Endometrial microvascular endothelial cells (primary cell): ENCODE results near the gene MED27. TPM values are rescaled to one million over a fixed set of nuclear protein-coding genes. Genes with fewer than 3 reads are reported as not detected.
"Not testable (repeated sequence)": the region's sequence is repeated elsewhere in the genome, so short reads cannot be mapped to it uniquely, and the experiment has no call there.

ENCODE experiments used
- in situ Hi-C: cut with HindIII; loops from 2 replicates; pipeline ENCODE4 v1.10.0; 2017; ENCODE audit warnings: low sequenced_read_pairs, low pct_unique_long_range_greater_than_20kb; ENCODE audit errors: inconsistent ontology term
- total RNA-seq: library from RNA; depleted of rRNA; stranded (reverse); fragments of >200 nt; gene quantifications from one replicate; pipeline ENCODE4 v1.2.3, GENCODE V29; 2015; ENCODE audit errors: inconsistent ontology term

Gene MED27
- total RNA-seq, 1 donor from 2014 or later: 47.5 TPM

DNA sequence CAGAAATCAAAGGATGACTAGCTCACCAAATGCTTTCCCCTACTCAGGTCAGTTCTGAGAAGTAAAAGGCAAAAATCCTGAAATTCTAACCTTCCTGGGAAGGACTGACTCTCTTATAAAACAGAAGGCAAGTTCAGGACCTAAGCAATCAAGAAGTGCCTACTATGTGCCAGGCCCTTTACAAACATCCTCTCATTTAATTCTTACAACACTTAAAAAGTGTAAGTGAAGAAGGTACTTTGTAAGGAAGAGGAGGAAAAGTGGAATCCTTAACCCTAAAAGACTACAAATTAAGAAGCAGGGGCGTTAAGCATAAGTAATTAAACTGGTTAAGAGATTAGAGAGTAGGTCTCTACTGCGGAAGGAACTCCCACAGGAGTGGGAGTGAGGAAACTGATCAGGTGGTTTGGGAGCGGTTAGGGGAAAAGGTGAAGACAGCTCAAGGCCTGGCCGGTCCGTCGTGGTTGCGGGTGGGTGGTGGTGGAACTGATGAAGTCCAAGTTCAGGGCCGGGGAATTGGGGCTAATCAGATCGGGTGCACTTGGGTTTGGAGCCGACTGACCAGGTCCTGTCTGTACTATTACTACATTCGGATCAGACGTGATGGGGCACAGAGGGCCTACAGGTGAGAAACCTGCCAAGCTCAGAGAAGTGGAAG, 839 bp downstream of the MED27 start:
- in situ Hi-C loops: no loop called here

DNA sequence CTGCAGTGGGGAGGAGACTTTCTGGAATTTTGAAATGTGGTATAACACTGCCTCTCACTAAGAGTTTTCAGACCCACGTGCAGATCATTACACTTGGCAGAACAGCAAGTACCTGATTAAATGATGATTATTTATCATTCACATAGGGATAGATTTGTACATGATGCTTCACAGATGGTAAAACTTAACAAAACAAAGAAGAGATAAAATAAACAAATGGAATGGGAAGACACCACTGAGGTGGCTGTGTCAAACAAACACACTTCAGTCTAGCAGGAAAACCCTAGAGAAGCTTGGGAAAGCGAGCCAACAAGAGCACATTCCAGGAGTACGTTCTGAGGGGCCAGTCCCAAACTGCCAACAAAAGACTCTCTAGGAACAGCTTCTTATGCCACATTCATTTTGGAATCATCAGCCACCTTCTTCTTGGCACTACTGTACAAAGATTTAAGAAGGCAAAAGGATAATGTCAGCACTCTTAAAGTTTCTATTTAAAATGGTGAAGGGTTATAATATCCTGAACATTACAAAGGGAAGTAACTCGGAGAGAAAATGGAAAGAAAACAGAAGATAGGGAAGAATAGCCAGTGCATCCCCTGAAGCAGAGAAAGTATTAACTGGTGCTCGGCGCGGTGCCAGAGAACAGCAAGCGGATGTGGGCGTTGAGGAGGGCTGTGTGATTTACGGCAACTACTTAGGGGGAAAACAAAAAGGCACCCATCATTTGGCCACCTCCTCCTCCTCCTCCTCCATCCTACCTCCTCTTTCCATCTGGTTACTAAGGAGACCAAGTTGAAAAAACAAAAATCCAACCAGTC, 1.6 kb downstream of the MED27 start:
- in situ Hi-C loops: no loop called here

DNA sequence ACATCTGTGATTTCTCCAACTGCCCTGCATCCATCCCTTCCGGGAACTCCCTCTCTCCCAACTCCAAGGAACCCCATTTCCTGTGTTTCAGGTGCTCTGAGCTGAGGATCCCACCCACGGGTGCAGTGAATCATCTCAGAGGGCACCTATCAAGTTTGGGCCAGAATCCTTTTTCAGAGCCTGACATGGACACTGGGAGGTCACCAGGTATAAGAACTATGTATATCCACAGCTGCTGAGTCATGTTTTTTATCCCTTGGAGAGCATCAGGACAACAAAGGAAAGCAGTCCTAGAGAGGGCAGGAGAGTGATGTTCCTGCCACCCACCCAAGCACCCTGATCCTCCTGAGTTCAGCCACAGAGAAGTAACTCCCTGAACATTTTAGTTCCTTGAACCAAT, 3.8 kb downstream of the MED27 start:
- in situ Hi-C loops: no loop called here

DNA sequence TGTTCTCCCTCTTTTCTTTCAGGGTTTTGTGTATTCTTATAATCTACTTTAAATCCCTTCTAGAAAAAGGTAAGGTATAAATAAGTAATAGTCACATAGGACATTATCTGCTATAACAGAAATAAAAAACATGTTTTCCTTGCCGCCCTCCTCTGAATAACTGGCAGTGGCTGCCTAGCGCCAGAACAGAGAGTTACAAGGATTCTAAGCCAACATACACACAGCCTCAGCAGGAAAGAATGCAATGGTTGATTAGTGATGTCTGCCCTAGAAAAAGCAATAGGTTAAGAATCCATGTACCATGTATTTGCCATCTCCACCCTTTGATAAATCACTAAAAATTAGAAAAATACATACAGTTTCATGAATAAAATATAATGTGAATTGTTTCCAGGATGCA, 4.9 kb downstream of the MED27 start:
- in situ Hi-C loops: no loop called here

DNA sequence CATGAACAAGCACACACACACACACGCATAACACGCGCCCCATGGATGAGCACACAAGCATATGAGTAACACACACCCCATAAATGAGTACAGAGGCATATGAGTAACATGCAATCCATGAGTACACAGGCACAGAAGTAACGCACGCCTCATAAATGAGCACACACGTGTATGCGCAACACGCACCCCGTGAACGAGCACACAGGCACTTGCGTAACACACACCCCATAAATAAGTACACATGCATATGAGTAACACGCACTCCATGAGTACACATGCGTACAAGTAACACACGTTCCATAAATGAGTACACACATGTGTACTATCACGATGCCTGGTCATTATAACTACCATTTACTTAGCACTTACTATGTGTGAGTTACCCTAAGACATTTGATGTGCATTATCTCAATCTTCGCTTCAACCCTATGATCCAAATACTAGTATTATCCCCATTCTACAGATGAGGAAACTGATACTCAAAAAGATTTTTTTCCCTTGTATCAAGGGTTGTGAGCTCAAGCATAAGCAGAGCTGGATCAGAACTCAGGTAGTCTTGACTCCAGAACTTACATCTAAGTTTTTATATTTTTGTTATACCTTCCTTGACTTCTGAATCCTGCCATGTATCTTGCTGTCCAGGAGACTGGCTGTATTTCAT, 7.7 kb downstream of the MED27 start:
- in situ Hi-C loops: no loop called here

DNA sequence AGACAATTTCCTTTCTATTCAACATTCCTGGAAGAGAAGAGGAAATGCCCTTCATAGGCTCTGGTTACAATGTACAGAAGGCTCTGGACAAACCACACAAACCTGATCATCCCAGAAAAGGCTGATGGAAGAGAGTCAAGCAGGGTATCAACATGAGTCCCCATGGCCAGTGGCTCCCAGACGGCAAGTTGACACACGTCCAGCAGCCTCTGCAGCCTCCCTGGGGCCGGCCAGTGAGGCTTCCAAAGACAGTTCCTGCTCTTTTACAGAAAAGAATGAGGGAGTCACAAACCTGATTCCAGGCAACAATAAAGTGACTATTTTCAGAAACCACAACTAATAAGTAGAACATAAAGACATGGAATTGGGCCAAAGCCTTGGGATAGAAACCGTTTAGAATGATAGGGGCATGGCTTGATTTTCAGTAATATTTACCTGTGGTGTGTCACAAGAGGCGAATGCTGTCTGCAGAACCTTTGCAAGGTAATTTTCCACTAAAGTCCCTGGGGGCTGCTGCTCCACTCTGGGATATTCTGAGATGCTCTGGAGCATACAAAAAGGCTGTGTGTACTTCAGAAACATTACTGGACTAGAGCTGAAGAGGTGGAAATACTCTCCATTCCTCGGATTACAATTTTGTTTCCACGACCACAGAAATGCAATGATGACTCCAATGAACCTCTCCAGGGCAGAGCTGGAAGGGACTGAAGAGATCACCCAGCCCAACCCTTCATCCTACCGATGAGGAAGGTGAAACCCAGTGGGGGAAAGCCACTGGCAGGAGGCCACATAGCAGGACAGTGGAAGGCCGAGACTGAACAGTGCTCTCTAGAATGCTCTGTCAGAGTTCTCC, 10.4 kb downstream of the MED27 start:
- in situ Hi-C loops: no loop called here

DNA sequence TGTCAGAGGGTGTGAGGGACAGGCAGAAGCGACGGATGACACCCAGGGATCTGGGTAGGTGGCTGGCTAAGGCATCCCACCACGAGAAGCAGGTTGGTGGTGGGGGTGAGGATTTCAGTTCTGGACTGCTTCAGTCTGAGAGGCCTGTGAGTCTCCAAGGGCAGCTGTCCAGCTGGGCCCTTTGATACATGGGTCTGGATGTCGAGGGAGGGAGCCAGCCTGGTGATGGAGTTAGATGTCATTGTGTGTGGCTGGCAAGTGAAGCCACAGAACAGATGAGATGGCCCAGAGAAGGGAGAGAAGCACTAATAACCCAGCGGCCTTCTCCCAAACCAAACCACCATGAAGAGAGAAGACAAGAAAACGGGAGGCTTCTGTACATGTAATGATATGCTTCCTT, 11.1 kb downstream of the MED27 start:
- in situ Hi-C loops: no loop called here

DNA sequence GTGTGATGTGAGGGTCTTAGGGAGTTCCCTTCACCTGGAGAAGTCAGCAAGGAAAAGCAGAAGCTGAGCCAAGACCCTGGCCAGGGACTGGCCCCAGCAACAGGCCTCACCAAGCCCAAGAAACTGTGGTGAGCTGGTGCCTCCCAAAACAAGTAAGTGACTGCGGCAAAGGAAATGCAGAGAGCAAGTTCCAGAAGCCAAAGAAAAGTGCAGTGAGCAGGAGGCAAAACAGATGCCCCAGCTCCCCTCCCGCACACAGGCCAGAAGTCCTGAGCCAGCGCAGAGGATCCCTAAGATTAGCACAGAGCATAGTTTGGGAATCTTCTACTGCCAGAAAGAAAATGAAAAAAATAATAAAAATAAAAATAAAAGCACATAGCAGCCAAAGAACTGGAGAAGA, 13.2 kb downstream of the MED27 start:
- in situ Hi-C loops: no loop called here

DNA sequence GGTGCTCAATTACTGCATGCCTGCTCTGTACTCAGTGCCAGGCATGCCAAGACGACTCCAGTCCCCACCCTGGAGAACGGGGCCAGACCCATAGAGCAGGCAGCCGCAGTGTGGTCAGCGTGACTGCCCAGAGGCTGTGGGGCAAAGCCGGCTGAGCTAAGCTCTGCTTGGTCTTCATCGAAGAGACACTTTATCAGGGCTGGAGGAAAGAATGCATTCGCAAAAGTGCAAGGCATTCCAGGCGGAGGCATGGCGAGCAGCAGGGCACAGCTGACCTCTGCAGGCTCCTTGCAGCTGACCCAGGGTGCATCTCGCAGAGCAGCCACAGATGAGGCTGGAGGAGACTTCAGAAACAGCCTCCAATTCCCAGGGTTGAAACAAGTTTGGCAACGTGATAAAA, 13.6 kb downstream of the MED27 start:
- in situ Hi-C loops: no loop called here

DNA sequence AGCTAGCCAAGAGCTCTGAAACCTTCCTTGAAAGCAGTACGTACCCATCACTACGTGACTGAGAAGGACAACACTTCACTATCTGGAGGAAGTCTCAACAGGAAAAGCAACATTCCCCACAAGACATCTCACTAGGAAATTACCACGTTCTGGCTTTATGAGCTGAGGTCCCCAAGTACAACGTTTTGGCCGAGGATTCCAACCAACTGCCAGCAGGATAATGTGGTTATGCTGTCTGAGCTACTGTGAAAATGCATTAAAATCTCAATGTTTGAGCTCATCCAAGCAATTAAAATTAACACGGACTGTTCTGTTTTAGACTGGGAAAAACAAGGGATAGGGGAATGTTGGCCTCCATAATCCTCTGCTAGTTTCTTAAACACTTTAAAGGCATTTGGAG, 16.4 kb downstream of the MED27 start:
- in situ Hi-C loops: no loop called here

DNA sequence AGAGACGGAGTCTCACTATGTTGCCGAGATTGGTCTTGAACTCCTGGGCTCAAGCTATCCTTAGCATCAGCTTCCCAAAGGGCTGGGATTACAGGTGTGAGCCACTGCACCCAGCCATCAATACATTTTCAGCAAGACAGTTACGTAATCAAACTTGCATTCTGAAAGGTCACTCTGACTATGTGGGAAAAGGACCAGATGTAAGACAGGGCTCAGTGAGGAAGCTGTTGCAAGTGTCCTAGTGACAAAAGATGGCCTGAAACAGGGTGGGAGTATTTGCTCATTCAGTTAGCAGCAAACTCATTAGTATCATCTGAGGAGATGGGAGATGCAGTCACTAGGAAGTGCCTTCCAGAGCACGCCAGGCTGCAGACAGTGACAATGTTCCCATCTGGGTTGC, 16.9 kb downstream of the MED27 start:
- in situ Hi-C loops: no loop called here

DNA sequence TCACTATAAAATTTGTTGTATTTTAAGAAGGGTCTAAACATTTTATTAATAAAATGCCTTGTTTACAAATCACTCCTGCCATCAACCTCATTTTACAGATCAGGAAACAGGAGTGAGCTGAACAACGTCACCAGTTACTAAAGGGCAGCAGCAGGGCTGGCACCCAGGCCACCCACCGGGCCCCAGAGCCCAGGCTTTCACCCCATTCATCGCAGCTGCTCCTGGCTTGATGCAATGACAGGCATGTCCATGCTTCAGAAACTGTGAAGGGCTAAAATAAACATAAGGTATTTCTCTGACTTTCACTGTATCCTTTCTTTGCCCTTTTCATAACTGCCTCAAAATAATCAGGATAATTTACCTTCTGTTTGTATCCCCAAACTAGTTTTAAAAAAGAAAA, 18.1 kb downstream of the MED27 start:
- in situ Hi-C loops: no loop called here

DNA sequence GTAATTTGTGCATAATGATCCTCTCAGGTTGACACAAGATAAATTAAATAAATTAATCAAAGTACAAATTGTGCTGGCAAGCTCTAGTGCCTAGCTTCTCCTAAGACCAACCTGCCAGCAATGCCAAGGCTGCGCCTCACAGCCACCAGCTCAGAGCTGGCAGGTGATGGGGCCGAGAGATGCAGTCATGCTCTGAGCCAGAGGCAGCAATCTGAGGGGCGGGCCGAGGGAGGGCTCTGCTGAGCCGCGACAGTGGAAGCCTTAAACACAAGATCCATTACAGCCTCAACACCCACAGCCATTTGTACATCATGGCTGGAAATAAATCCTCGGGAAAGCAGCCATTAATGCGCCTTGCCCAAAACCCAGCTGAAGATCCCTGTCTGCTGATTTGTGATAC, 20.3 kb downstream of the MED27 start:
- in situ Hi-C loops: no loop called here

DNA sequence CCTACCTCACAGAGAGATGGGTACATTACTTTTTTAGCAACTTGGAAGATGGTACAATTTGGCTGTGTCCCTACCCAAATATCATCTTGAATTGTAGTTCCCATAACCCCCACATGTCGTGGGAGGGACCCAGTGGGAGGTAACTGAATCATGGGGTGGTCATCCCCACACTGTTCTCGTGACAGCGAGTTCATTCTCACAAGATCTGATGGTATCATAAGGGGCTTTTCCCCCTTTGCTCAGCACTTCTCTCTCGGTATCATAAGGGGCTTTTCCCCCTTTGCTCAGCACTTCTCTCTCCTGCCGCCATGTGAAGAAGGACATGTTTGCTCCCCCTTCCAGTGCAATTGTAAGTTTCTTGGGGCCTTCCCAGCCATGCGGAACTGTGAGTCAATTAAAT, 21.4 kb downstream of the MED27 start:
- in situ Hi-C loops: not testable (repeated sequence)

DNA sequence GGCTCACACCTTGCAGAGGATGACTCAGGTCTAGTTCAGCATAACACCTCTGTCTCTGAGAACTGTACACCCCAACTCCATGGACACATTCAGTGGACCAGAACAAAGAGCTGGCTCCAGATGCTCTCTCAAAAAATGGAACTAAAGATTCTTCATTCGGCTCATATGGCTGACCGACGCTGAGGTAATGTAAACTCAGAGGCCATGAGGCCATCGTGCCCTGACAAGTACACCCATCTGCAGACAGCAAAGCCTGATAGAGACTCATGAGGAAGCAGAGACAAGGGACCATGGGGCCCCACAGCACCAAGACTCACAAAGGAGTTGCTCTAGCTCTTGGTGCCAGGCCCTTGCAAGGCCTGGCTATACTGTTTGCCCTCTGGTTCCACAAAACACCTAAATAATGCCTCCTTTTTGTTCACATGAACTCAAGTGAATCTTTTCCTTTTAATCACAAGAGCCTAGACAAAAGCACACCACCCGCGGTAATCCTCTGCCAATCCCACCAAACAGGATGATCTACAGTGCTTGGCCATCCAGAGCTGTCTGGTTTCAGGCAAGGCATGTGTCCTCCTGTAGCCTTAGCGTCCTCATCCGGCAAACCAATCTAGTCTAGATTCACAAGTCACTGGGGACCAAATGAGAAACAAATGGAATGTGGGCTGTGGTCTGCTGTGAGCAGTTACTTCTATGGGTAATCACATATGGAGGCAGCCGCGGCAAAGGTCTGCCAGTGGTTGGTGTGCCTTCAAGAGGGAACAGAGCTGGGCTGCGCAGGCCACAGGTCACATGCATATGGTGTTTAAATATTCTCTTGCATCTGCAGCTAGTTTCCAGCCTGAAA, 22.7 kb downstream of the MED27 start:
- in situ Hi-C loops: no loop called here

DNA sequence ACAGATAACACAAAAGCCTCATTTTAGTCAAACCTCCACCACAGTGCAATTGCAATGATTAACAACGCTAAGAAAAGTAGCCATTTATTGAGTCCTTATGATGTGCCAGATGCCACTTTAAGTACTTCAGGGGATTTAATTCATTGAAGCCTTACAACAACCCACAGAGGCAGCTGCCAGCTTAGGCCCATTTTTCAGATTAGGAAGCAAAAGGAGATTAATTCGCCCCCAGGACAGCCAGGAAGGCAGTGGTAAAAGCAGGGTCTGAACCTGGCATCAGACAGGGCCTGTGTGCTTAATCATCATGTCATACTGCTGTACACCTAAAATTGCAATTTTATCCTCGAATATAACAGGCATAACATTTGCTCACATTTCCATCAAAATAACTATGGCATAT, 23.9 kb downstream of the MED27 start:
- in situ Hi-C loops: no loop called here

DNA sequence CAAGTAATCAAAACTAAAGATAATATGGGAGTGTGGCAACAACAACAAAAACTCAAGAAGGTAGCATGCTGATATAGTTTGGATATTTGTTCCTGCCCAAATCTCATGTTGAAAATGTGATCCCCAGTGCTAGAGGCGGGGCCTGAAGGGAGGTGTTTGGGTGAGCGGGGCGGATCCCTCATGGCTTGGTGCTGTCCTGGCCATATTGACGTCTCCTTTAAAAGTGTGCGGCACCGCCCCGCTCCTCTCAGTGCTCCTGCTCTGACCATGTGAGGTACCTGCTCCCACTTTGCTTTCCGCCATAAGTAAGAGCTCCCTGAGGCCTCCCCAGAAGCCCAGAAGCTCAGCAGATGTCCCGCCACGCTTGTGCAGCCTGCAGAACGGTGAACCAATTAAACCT, 25.6 kb downstream of the MED27 start:
- in situ Hi-C loops: no loop called here

DNA sequence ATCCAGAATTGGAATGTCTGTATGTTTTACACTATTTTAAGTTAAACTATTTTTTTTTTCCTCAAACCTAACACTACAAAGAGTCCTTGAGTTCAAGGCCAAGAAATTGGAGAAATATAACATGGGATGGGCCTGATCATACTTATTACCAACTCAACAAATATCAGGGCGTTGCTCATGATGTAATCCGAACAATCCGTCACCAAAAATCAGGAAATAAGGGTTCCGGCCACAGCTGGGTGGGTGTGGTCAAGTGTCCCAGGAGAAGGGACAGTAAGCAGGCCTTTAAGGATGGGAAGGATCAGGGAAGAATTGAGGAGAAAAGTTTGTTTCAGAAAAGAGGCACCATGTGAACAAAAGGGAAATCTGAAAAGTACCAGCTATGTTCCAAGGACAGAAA, 29.8 kb downstream of the MED27 start:
- in situ Hi-C loops: no loop called here
